Hematopoietic multipotent progenitor cell (in vitro differentiated cells): Measurements from ENCODE around the gene OR9A2. TPM values are rescaled to one million over a fixed set of nuclear protein-coding genes. Genes with fewer than 3 reads are reported as not detected.

Source experiments
- DNase-seq, 3 donors: peaks; one replicate each; pipeline ENCODE4 v3.0.0-alpha.2; 2011 to 2015; ENCODE audit warnings: low read depth in 2 of 3, low spot score in 2 of 3
- total RNA-seq: library from RNA; depleted of rRNA; stranded (reverse); fragments of >200 nt; gene quantifications from one replicate; pipeline ENCODE4 v1.2.3, GENCODE V29; 2012

The OR9A2 gene
- total RNA-seq, 1 donor: under 0.01 TPM

- DNase-seq: no peak
Measured at GRCh38 chr7:143023047-143023446, 3.9 kb downstream of the OR9A2 start.

GRCh38 chr7:143018931-143019330 is 8.0 kb downstream of the OR9A2 start:
- no peak for DNase-seq

GRCh38 chr7:143016996-143017395 is 9.9 kb downstream of the OR9A2 start:
- DNase-seq: no peak

- DNase-seq: no peak
Measured at GRCh38 chr7:143015926-143016490, 10.9 kb downstream of the OR9A2 start.

- no peak for DNase-seq
Measured at GRCh38 chr7:143015084-143015483, 11.8 kb downstream of the OR9A2 start.

GRCh38 chr7:143013893-143014292 is 13.0 kb downstream of the OR9A2 start:
- no peak for DNase-seq

GRCh38 chr7:143013473-143013872 is 13.5 kb downstream of the OR9A2 start:
- no peak for DNase-seq

GRCh38 chr7:143012409-143012808 is 14.5 kb downstream of the OR9A2 start:
- DNase-seq: no peak

GRCh38 chr7:143012001-143012400 is 14.9 kb downstream of the OR9A2 start:
- DNase-seq: no peak

GRCh38 chr7:143008007-143008901 is 18.7 kb downstream of the OR9A2 start:
- DNase-seq: peak; percentile 68 to 86 (median 71)

- no peak for DNase-seq
Measured at GRCh38 chr7:143005632-143006260, 21.2 kb downstream of the OR9A2 start.

GRCh38 chr7:143003393-143004051 is 23.4 kb downstream of the OR9A2 start:
- peak; percentile 47 to 79 (median 51) for DNase-seq

GRCh38 chr7:143002898-143003297 is 24.0 kb downstream of the OR9A2 start:
- DNase-seq: no peak

- peak in 2 of 3 donors; percentile 37 to 58 for DNase-seq
Measured at GRCh38 chr7:143002106-143002505, 24.8 kb downstream of the OR9A2 start.

- DNase-seq: no peak
Measured at GRCh38 chr7:143000648-143001047, 26.3 kb downstream of the OR9A2 start.

GRCh38 chr7:142999793-143000192 is 27.1 kb downstream of the OR9A2 start:
- DNase-seq: no peak

GRCh38 chr7:142998966-142999365 is 28.0 kb downstream of the OR9A2 start:
- no peak for DNase-seq

- no peak for DNase-seq
Measured at GRCh38 chr7:142997456-142997989, 29.4 kb downstream of the OR9A2 start.

- DNase-seq: no peak
Measured at GRCh38 chr7:142992427-142992826, 34.5 kb downstream of the OR9A2 start.

GRCh38 chr7:142984297-142984696 is 42.6 kb downstream of the OR9A2 start:
- DNase-seq: no peak

- DNase-seq: no peak
Measured at GRCh38 chr7:142983825-142984224, 43.1 kb downstream of the OR9A2 start.
